NCI-H2029 (cell line): Measurements from ENCODE around the gene RAPGEF3.

Experiments used
- DNase-seq: peaks from one replicate; lab custom pipeline; 2025; lab: John Stamatoyannopoulos, UW

RAPGEF3 gene

GRCh38 chr12:47742253-47742825 is 16.3 kb downstream of the RAPGEF3 start:
- DNase-seq: no peak

- DNase-seq: peak; percentile 98
These were observed 17.4 kb downstream of the RAPGEF3 start for GRCh38 chr12:47741340-47741703.

GRCh38 chr12:47740606-47741339 is 17.9 kb downstream of the RAPGEF3 start:
- no peak for DNase-seq

- DNase-seq: no peak
These were observed 18.7 kb downstream of the RAPGEF3 start for GRCh38 chr12:47739979-47740378.

- DNase-seq: no peak
These were observed 19.4 kb downstream of the RAPGEF3 start for GRCh38 chr12:47739297-47739696.

GRCh38 chr12:47737936-47738594 is 20.6 kb downstream of the RAPGEF3 start:
- DNase-seq: no peak

GRCh38 chr12:47736877-47737676 is 21.6 kb downstream of the RAPGEF3 start:
- DNase-seq: no peak

GRCh38 chr12:47736216-47736615 is 22.5 kb downstream of the RAPGEF3 start:
- DNase-seq: no peak

GRCh38 chr12:47735649-47736048 is 23.0 kb downstream of the RAPGEF3 start:
- no peak for DNase-seq

GRCh38 chr12:47734725-47735480 is 23.8 kb downstream of the RAPGEF3 start:
- no peak for DNase-seq

- no peak for DNase-seq
These were observed 25.5 kb downstream of the RAPGEF3 start for GRCh38 chr12:47733142-47733541.

- DNase-seq: no peak
These were observed 26.2 kb downstream of the RAPGEF3 start for GRCh38 chr12:47732504-47732903.

GRCh38 chr12:47731723-47732122 is 27.0 kb downstream of the RAPGEF3 start:
- no peak for DNase-seq

- DNase-seq: peak; percentile 49
These were observed 28.3 kb downstream of the RAPGEF3 start for GRCh38 chr12:47730341-47730744.

- DNase-seq: no peak
These were observed 29.4 kb downstream of the RAPGEF3 start for GRCh38 chr12:47729233-47729632.

GRCh38 chr12:47725893-47726292 is 32.8 kb downstream of the RAPGEF3 start:
- no peak for DNase-seq

GRCh38 chr12:47725091-47725772 is 33.4 kb downstream of the RAPGEF3 start, which contains the start of gene ENDOU:
Gene ENDOU, minus strand, starts transcription at chr12:47725490. Its CDS starts 77 bp downstream, at chr12:47725413.
- no peak for DNase-seq

- DNase-seq: no peak
These were observed 35.6 kb downstream of the RAPGEF3 start for GRCh38 chr12:47722941-47723631.

GRCh38 chr12:47722136-47722834 is 36.4 kb downstream of the RAPGEF3 start:
- no peak for DNase-seq
